HG03457 (cell line): ENCODE data around the gene RALGAPB.
"Not testable (repeated sequence)": the region's sequence is repeated elsewhere in the genome, so short reads cannot be mapped to it uniquely, and the experiment has no call there.

ENCODE experiments used
- ATAC-seq: cut with Tn5 transposase; IDR thresholded peaks from one replicate; pipeline ENCODE4 v1.9.1; 2021; ENCODE audit warnings: moderate number of reproducible peaks; ENCODE audit not compliant: unreplicated experiment

RALGAPB gene

DNA sequence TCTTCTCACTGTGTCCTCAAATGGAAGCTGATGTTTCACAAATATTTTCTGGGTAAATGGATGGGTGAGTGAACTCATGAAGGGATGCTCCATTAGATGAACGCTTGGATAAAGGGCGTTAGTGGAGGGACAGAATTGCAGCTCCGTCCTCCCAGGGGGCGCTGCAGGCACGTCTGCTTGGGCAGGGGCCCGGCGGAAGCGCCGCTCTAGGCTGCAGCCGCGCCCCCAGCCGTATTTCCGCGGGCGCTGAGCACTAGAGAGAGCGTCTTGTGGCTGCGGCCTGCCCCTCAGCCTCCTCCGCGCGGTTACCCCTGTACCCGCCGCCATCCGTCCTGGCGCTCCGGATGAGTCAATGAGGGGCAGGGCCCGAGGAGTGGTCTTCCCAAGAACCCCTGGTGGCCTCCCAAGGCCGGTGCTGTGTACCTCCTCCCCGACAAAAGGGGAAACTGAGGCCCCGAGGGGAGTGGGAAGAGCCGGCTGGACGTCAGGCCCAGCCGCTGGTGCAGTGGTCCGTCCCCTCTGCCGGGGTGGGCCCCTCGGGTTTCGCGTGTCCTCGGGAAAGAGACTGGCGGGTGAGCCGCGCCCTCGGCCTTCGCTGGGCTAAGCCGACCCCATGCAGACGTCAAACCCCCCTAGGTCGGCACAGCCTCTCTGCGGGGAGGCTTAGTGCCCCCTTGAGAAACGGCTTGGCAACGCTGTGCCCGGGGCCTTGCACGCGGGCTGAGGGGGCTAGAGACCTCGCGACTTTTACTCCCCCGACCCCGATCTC is 26.0 kb upstream of the RALGAPB start:
- peak; percentile 54 for ATAC-seq

DNA sequence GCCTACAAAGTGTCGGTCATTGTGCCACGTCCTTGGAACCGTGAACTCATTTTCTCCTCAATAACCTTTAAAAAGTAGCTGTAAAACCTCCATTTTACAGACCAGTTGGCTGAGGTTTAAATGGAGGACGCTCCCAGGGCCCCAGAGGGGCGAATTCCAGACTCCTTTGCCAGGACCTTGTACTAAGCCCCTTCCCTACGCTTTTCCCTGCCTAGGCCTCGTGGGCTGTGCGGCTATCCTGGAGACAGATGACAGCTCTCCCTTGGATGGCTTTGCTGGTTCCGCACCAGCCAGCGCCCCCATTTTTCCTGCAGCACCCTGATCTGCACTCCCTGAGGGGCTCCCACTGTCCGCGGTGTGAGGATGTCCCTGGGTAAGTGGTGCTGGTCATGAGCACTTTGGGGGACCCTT is 25.4 kb upstream of the RALGAPB start:
- ATAC-seq: no peak

DNA sequence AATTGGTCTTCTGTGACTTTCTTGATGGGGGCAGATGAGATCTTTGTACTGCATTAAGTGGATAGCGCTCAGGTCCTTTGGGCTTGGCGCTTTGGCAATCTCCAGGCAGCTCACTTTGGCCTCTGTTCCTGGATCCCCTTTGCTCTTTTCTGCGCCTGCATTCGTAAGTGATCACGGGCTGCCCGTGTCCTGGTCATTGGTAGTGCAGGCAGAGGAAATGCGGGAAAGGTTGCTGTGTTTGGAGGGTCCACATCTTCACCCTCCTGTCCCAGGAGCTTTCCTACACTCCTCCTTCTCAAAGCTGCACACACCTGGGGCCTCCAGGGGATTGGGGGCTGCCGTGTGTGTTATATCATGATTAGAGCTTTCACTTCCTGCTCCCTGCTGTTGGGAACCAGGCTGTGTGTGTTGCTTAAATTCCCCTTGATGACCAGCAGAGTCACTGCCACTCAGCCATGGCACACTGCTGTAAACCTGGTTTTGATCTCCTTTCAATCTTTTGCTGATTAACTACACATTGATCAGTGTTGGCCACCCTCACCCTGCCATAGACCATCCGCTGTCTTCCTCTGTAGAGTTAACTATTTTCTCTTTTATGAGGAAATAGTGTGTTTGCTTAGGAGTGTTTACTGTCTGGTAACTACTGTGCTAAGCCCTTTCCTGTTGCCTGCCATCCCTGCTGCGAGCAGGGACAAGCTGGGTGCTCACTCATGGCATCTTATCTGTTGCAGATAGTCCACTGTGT is 24.5 kb upstream of the RALGAPB start:
- no peak for ATAC-seq

DNA sequence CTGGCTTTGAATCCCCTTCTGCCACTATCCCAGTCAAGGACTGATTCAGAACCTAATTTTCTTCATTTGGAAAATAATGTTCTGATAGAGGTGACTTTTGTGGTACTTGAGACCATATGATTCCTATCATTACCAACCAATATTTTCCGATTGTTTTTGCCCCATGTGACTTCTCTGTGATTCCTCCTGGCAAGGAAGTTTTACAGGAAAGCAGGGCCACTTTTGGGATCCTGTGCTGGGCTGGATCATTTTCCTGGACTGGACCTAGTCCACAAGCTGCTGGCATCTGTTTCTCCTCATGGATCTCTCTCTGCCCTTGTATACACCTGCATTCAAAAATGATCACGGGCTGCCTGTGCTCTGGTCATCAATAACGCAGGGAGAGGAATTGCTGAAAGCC is 23.6 kb upstream of the RALGAPB start:
- no peak for ATAC-seq

DNA sequence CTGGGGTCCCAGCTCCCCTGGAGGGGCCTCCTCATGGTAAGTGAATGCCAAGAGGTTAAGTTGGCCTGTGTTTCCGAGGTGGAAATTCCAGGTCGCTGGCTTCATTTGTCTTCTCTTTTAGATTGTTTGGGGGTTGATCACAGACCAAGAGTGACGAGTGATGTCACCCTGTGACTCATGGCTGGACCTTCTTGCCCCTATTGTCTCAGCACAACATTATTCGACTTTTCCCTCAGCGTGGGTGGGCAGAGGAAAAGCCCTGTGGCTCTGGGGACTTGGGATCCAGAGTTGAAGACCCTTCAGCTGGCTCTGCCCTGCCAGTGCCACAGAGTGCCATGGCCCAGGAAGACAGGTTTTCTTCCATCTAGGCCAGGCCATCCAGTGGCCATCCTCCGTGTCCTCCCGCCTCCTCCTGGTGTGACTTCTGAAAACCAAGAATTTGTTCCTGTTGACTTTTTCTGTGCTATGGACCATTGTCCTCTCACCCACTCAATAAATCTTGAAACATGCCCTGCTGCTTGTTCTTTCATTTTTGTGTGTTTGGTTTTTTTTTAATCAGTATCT is 22.1 kb upstream of the RALGAPB start:
- ATAC-seq: no peak

DNA sequence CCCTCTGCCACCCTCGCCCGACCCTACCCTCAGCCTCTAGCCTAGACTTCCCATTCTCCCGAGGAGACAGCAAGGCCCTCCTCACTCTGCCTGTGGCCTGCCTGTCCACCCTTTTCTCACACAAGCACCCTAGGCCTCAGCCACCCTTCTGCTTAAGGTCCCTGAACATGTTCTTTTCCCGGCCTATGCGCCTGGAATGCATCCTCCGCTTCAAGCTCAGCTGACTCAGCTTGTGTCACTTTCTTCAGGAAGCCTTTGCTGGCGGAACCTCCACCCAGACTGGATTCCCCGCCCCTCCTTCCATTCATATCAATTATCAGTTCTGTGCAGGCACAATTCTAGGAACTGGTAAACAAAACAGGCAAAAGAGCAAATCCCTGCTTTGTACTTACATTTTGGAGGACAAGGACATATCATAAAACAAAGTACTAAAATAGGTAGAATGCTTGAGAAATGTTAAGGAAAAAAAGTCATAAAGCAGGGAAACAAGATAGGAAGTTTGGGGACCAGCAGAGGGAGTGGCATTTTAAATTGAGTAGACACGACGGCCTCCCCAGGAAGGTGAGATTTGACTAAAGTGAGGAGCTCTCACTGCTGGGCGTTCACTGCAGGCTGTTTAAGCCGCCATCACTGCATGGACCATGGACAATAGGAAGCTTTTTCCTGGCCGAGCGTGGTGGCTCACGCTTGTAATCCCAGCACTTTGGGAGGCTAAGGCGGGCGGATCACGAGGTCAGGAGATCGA is 19.6 kb upstream of the RALGAPB start:
- ATAC-seq: no peak

DNA sequence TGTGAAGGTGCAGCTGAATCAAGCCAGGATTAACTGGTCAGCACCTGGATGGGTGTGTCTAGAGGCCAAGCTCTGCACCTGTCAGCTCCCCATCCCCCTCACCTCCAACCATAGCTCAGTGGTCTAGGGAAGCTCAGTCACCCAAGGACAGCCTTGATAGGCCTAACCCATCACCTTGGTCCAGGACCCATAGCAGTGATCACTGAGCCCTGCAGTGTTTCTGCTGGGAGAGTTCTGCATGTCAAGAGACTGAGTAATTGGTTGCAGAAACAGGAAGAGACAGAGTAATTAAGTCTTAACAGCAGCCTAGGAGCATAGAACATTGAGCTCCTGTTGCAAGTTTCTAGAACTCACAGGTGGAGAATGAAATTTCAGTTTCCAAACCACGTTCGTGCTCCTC is 18.7 kb upstream of the RALGAPB start:
- ATAC-seq: no peak

DNA sequence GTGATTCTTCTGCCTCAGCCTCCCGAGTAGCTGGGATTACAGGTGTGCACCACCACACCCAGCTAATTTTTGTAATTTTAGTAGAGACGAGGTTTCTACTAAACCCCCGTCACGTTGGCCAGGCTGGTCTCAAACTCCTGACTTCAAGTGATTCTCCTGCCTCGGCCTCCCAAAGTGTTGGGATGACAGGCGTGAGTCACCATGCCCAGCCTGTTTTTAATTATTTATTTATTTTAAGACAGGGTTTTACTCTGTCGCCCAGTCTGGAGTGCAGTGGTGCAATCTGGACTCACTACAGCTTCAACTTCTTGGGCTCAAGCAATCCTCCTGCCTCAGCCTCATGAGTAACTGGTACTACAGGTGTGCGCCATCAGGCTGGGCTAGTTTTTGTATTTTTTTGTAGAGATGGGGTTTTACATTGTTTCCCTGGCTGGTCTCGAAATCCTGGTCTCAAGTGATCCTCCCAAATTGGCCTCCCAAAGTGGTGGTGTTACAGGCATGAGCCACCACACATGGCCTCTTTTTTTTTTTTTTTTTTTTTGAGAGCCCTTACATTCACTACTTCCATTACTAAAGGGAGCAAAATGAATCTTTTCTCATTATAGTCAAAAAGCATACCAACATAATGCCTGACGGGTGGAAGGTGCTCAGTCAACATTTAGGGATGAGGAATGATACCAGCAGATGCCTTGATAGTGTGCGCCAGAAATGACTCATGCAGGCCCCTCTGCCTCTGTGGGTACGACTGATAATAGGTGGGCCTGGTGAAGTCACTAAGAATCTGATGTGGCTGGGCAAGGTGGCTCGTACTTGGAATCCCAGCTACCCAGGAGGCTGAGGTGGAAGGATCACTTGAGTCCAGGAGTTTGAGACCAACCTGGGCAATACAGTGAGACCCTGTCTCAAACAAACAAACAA is 17.8 kb upstream of the RALGAPB start:
- no peak for ATAC-seq

DNA sequence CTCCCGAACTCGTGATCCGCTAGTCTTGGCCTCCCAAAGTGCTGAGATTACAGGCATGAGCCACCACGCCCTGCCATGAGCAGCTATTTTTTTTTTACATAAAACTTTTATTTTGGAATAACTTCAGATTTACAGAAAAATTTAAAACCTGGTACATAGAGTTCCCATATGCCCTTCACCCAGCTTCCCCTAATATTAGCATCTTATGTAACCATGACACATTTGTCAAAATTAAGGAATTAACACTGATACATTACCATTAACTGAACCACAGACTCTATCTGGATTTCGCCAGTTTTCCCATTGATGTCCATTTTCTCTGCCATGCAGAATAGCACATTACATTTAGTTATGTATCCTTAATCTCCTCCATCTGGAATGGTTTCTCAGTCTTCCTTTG is 14.3 kb upstream of the RALGAPB start:
- no peak for ATAC-seq

DNA sequence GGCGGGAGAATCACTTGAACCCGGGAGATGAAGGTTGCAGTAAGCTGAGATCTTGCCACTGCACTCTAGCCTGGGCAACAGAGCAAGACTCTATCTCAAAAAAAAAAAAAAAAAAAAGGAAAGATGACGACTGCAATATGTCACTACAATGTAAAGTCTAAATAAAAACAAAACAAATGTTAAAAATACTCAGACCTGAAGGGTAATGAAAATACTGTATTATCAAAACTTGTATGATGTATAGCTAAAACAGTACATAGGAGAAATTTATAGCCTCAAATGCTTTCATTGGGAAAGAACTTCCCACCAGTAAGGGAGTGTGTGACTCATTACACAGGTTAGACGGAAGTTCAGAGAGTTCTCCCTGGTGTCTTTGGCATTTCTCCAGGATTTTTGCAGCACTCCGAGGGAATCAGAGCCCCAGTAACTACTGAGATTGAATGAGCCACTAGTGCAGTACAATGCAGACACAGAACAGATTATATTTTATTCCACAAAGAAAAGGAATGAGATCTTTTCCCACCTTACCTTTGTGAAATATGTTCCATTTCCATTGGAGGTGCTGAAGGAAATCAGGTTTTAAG is 12.5 kb upstream of the RALGAPB start:
- ATAC-seq: no peak

DNA sequence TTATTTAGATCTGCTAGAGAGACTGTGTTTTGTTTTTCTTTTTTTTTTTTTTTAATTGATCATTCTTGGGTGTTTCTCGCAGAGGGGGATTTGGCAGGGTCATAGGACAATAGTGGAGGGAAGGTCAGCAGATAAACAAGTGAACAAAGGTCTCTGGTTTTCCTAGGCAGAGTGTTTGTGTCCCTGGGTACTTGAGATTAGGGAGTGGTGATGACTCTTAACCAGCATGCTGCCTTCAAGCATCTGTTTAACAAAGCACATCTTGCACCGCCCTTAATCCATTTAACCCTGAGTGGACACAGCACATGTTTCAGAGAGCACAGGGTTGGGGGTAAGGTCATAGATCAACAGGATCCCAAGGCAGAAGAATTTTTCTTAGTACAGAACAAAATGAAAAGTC is 12.0 kb upstream of the RALGAPB start:
- ATAC-seq: not testable (repeated sequence)

DNA sequence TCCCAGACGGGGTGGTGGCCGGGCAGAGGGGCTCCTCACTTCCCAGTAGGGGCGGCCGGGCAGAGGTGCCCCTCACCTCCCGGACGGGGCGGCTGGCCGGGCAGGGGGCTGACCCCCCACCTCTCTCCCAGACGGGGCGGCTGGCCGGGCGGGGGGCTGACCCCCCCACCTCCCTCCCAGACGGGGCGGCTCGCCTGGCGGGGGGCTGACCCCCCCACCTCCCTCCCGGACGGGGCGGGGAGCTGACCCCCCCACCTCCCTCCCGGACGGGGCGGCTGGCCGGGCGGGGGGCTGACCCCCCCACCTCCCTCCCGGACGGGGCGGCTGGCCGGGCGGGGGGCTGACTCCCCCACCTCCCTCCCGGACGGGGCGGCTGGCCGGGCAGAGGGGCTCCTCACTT is 11.5 kb upstream of the RALGAPB start:
- not testable (repeated sequence) for ATAC-seq

DNA sequence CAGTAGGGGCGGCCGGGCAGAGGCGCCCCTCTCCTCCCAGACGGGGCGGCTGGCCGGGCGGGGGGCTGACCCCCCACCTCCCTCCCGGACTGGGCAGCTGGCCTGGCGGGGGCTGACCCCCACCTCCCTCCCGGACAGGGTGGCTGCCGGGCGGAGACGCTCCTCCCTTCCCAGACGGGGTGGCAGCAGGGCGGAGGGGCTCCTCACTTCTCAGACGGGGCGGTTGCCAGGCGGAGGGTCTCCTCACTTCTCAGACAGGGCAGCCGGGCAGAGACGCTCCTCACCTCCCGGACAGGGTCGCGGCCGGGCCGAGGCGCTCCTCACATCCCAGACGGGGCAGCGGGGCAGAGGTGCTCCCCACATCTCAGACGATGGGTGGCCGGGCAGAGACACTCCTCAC is 11.1 kb upstream of the RALGAPB start:
- ATAC-seq: not testable (repeated sequence)

DNA sequence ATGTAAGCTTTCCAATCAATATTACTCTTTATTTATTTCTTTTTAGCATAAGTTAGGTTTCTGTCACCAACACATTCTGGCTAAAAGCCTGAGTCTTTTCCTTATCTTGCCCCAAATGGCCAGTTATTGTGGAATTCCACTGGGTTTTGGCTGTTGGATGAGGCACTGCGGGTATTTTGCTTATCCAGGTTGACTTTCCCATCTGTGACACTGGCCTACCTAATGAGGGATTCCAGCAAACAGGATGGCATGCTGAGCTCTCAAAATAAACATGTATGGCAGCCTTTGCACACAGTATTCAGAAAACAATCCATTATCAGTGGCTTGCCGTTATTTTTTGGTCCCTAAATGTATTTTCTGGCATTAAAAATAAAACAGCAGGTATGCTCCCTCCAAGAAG is 6.5 kb upstream of the RALGAPB start:
- ATAC-seq: no peak

DNA sequence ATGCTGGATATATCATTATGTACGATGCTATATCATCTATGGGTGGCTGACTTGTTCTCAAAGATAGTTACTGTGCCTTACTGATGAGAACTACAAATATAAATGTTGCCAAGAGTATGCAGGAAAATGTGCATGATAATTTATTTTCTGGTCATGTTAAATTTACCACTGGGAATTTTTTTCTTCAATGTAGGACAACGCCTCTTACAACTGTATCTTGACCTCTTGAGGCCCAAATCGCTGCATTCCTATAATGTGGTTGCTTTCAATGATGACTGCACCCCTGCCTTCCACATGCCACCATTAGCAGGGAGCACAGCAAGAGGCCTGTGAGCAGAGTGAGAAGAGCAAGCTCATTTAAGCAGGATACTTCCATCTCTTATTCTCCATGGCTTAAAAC is 5.7 kb upstream of the RALGAPB start:
- no peak for ATAC-seq

DNA sequence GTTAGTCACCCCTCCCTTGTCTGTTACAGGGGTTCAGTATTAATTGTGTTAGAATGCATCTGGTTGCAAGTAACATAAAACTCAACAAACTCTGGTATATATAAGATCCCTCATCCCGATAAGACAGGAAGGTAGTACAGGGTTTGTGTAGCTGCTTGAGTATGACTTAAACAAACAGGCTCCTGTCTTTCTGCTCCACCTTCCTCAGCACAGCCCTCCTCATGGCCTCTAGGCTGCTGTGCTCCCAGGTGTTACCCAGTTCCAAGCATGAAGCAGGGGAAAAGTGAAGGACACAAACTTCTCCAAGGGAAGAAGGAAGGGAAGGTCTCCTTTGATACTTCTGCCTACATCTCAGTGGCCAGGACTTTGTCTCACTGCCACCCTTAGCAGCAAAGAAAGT is 1.4 kb upstream of the RALGAPB start:
- no peak for ATAC-seq

DNA sequence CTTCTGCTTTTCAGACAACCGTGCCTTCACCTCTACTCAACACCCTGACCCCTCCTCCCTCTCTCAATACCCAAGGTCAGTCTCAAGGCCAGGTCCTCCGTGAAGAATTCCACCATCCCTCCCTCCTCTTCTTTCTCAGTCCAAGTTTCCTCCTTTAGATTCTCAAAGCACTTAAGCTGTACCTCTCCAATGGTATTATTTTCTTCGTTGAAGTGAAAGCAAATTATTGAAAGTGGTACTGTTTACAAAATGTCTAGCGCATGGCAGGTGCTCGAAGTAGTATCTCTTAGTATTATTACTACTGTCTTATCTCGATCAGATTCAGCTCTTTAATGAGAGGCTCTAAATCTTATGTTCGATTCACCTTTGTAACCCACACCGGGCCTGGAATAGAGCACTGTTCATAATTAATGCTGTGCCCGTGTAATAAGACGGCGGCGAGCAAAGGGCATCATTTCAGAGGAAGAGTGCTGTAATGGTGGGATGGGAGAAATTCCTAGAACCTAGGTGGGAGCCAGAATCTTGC is 593 bp upstream of the RALGAPB start:
- ATAC-seq: no peak

DNA sequence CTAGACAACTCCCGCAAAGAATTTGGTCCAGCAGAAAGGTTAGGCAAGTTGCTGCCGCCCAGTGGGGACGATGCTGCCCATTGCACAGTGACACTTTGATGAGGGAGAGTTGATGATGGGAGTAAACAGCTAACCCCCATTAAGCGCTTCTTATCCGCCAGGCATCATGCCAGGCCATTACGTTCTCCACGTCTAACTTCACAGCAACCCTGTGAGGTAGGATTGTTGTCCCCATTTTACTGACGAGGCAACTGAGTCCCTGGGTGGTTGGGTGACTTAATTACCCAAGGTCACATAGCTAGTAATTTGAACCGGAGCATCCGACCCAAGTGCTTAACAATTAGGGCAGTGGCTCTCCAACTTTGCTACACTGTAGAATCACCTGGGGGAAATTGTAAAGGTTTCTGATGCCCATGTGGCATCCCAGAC is 738 bp downstream of the RALGAPB start:
- no peak for ATAC-seq

DNA sequence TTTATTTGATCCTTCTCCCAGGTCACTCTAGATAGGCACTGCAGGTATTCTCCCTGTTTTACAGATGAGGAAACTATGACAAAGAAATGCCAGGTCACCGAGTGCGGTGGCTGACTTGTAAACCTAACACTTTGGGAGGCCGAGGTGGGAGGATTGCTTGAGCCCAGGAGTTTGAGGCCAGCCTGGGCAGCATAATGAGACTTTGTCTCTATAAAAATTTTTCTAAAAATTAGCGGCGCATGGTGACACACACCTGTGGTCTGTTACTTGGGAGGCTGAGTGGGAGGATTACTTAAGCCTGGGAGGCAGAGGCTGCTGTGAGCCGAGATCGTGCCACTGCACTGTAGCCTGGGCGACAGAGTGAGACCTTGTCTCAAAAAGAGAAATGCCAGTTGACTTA is 5.1 kb downstream of the RALGAPB start:
- no peak for ATAC-seq

DNA sequence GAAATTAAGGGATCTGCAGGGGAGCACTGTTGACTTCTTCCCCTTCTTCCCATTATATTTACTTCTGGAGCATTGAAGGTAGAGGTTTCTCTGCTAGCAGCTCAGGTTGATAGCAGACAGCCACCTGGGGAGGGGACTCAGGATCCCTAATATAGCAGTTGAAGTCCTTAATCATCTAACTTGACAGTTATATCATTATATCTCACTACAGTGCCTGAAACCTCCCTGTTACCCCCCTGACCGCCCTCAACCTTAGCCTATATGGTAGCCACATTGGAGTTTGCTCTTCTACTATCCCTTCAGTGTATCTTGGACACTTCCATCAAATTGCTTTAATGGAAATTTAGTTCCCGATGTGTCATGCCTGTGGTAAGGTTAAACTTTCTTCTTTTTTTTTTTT is 7.0 kb downstream of the RALGAPB start:
- no peak for ATAC-seq
